BJ (cell line): ENCODE results near the gene FAM174C. TPM values are rescaled to one million over a fixed set of nuclear protein-coding genes. Genes with fewer than 3 reads are reported as not detected.

Experiments used
- CTCF ChIA-PET: fragments of 350-600 bp; formaldehyde crosslinking; extraction: SDS; loops from one replicate; lab custom pipeline; 2021; ENCODE audit warnings: antibody characterized with exemption, inconsistent platforms; lab: Yijun Ruan, JAX
- POLR2A ChIA-PET: fragments of 300-600 bp; sonication (Branson Sonifier 250); formaldehyde crosslinking; extraction: SDS; loops from one replicate; lab custom pipeline; 2021; ENCODE audit warnings: antibody characterized with exemption; lab: Charles Lee
- DNase-seq: peaks from one replicate; pipeline ENCODE4 v3.0.0-alpha.2; 2011; ENCODE audit warnings: low read depth
- H3K27me3 ChIP-seq: 2 replicates; pipeline ENCODE4 v1.6.0; 2011; ENCODE audit warnings: low read length; ENCODE audit not compliant: control insufficient read depth, insufficient read depth
- H3K36me3 ChIP-seq: 2 replicates; pipeline ENCODE4 v1.5.1; 2011; ENCODE audit warnings: low read length; ENCODE audit not compliant: control insufficient read depth, insufficient read depth
- H3K4me3 ChIP-seq: 2 replicates; pipeline ENCODE4 v1.5.1; 2011; ENCODE audit warnings: low read depth, mild to moderate bottlenecking, control low read depth, low read length
- CTCF ChIP-seq: IDR thresholded peaks from 2 replicates; pipeline ENCODE4 v1.5.1; 2011; ENCODE audit warnings: low read depth, mild to moderate bottlenecking, control low read depth, inconsistent platforms, low read length, moderate library complexity; ENCODE audit not compliant: insufficient read depth
- polyA plus RNA-seq: library from polyadenylated mRNA; depleted of rRNA; stranded (reverse); fragments of >200 nt; gene quantifications from 2 replicates; pipeline ENCODE4 v1.2.3, GENCODE V29; 2011

The FAM174C gene
- polyA plus RNA-seq, 1 experiment, result 37.5 TPM

DNA sequence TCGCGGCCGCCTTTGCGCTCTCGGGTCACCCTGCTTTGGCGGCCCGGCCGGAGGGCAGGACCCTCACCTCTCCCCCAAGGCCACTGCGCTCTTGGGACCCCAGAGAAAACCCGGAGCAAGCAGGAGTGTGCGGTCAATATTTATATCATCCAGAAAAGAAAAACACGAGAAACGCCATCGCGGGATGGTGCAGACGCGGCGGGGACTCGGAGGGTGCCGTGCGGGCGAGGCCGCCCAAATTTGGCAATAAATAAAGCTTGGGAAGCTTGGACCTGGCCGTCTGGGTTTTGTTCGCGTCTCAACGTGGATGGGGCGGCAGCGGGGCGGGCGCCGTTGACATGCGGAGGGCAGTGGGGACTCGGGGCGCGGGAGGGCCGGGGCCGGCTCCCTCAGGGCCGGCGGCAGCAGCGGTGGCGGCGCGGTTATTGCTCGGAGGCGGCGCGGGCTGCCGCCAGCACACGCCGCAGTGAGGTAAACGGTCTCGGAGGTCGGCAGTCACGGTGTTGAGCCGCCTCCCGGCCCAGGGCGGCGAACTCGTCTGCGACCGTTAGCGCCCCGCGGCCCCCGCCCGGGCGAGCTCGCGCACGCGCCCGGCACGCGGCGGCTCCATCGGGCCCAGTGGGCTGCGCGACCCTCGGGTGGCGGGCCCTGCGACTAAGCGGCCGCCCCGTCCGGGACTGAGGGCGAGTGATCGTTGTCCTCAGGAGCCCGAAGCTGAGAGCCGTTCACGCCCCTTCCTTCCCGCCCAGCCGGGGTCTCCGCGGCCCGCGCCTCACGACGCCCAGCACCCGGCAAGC is 47.0 kb upstream of the FAM174C start:
- TF ChIP-seq CTCF, result no peak
- no peak overlapping the region for H3K4me3 ChIP-seq
- no peaks in the 10 kb centered on the region for H3K27me3 ChIP-seq
- H3K36me3 ChIP-seq, result peaks cover 11% of the 10 kb centered on the region
- ChIA-PET CTCF (no interaction called here), POLR2A (no interaction called here)
- no peak for DNase-seq

- H3K27me3 ChIP-seq, result no peaks in the 10 kb centered on the region
- H3K36me3 ChIP-seq, result peaks cover 12% of the 10 kb centered on the region
- ChIA-PET CTCF (interaction anchor here (0.9 kb wide), 1 partner anchor 8 kb away, joined by 3 read pairs; no protein-coding TSS in a partner anchor), POLR2A (no interaction called here)
- no peak for TF ChIP-seq CTCF
- no peak overlapping the region for H3K4me3 ChIP-seq
- DNase-seq, result no peak
These were observed 46.0 kb upstream of the FAM174C start for GRCh38 chr19:1229056-1229923.

DNA sequence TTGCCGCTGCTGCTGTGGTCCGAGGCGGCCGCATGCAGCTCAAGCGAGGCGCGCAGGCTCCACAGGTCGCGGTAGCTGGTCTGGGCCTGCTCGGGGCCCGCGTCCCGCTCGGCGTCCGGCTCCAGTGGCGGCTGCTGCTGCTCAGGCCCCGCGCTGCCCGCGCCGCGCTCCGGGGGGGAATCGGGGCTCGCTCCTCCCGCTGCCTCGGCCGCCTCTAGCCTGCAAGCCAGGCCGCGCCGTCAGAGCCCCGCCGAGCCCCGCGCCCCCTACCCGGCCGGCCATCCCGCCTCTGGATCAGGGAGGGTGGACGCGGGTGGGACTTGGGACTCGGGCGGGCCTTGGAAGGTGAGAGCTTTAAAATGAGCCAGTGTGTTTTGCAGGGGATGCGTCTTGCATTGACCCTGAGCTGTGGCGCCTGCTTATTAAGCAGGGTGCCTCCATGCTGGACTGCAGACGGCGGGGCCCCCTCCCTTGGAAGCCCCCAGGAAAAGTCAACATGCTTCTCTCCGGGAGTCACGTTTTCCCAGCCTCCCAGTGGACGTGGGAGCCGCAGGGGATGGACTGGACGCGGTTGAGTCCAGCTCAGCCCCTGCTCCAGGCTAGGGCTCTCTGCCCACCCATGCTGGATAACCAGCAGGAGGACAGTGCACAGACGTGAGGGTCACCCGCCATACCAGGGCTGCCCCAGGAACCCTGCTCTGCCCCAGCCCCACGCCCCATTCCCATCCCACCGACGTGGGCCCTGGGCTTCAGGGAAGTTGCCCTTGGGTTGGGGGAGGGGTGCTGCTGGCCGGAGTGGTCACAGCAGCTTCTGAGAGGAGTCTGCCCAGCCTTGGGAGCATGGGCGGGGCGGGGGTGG is 45.2 kb upstream of the FAM174C start:
- POLR2A ChIA-PET, result no interaction called here
- H3K36me3 ChIP-seq, result peaks cover 15% of the 10 kb centered on the region

GRCh38 chr19:1230783-1231489 is 44.4 kb upstream of the FAM174C start:
- H3K27me3 ChIP-seq, result no peaks in the 10 kb centered on the region
- H3K36me3 ChIP-seq, result peaks cover 18% of the 10 kb centered on the region
- POLR2A ChIA-PET, result no interaction called here
- no peak for DNase-seq
- TF ChIP-seq CTCF, result no peak
- CTCF ChIA-PET, result interaction anchor here (0.9 kb wide), 1 partner anchor 10 kb away, joined by 3 read pairs; no protein-coding TSS in a partner anchor
- H3K4me3 ChIP-seq, result no peak overlapping the region

More for the DNA sequence above, 45.2 kb upstream of the FAM174C start:
- CTCF ChIA-PET, result interaction anchor here (0.9 kb wide), 1 partner anchor 9 kb away, joined by 3 read pairs; no protein-coding TSS in a partner anchor
- TF ChIP-seq CTCF, result no peak
- H3K4me3 ChIP-seq, result no peak overlapping the region
- no peak for DNase-seq
- H3K27me3 ChIP-seq, result no peaks in the 10 kb centered on the region
